HG03103 (cell line): Measurements from ENCODE around the gene TEX55.
"Not testable (repeated sequence)": the region's sequence is repeated elsewhere in the genome, so short reads cannot be mapped to it uniquely, and the experiment has no call there.

Experiments used
- ATAC-seq: cut with Tn5 transposase; IDR thresholded peaks from one replicate; pipeline ENCODE4 v1.9.1; 2021; ENCODE audit warnings: low read depth; ENCODE audit not compliant: unreplicated experiment

TEX55 gene

GRCh38 chr3:119157971-119158370 is 12.0 kb downstream of the TEX55 start:
- no peak for ATAC-seq

- no peak for ATAC-seq
Observed at GRCh38 chr3:119160361-119160760, 14.4 kb downstream of the TEX55 start.

- no peak for ATAC-seq
Observed at GRCh38 chr3:119160815-119161214, 14.8 kb downstream of the TEX55 start.

- ATAC-seq, result no peak
Observed at GRCh38 chr3:119161240-119161639, 15.3 kb downstream of the TEX55 start.

GRCh38 chr3:119164745-119165144 is 18.8 kb downstream of the TEX55 start:
- ATAC-seq, result not testable (repeated sequence)

- ATAC-seq, result no peak
Observed at GRCh38 chr3:119170821-119171220, 24.9 kb downstream of the TEX55 start.

GRCh38 chr3:119173325-119173724 is 27.4 kb downstream of the TEX55 start, which contains the start of gene UPK1B:
Gene UPK1B (plus strand): TSS chr3:119173598. CDS start chr3:119186742, 13,144 bp downstream.
- ATAC-seq, result no peak

- ATAC-seq, result no peak
Observed at GRCh38 chr3:119175872-119176756, 30.1 kb downstream of the TEX55 start.

GRCh38 chr3:119176778-119177177 is 30.8 kb downstream of the TEX55 start:
- no peak for ATAC-seq

GRCh38 chr3:119177321-119177720 is 31.4 kb downstream of the TEX55 start:
- ATAC-seq, result no peak

- no peak for ATAC-seq
Observed at GRCh38 chr3:119181765-119182164, 35.8 kb downstream of the TEX55 start.

GRCh38 chr3:119184111-119184510 is 38.1 kb downstream of the TEX55 start:
- ATAC-seq, result no peak

- no peak for ATAC-seq
Observed at GRCh38 chr3:119184796-119185570, 39.0 kb downstream of the TEX55 start.

GRCh38 chr3:119187266-119187665 is 41.3 kb downstream of the TEX55 start:
- ATAC-seq, result no peak

GRCh38 chr3:119191800-119192199 is 45.8 kb downstream of the TEX55 start:
- ATAC-seq, result no peak

GRCh38 chr3:119194237-119195150 is 48.5 kb downstream of the TEX55 start:
- ATAC-seq, result no peak

GRCh38 chr3:119195151-119195476 is 49.1 kb downstream of the TEX55 start:
- ATAC-seq, result no peak

GRCh38 chr3:119195911-119196310 is 49.9 kb downstream of the TEX55 start:
- ATAC-seq, result no peak
